Smooth muscle cell (in vitro differentiated cells): ENCODE measurements around the gene MSANTD4. TPM values are rescaled to one million over a fixed set of nuclear protein-coding genes. Genes with fewer than 3 reads are reported as not detected.

ENCODE experiments used
- DNase-seq: peaks from one replicate; lab custom pipeline; 2025; ENCODE audit not compliant: unreplicated experiment; lab: John Stamatoyannopoulos, UW
- H2AFZ ChIP-seq: fragments of 200-600 bp; sonication (generic); 2 replicates; pipeline ENCODE4 v1.6.0; 2016; ENCODE audit warnings: antibody characterized with exemption, low read depth, mild to moderate bottlenecking
- H3F3A ChIP-seq: fragments of 200-600 bp; sonication (generic); 2 replicates; pipeline ENCODE4 v1.6.0; 2017; ENCODE audit warnings: antibody characterized with exemption, low read depth
- H3K27ac ChIP-seq: fragments of 200-600 bp; sonication (generic); 2 replicates; pipeline ENCODE4 v1.5.1; 2016; ENCODE audit warnings: low read depth, mild to moderate bottlenecking
- H3K27me3 ChIP-seq: fragments of 200-600 bp; sonication (generic); 2 replicates; pipeline ENCODE4 v1.6.1; 2016; ENCODE audit warnings: low read depth, mild to moderate bottlenecking
- H3K36me3 ChIP-seq: fragments of 200-600 bp; sonication (generic); 2 replicates; pipeline ENCODE4 v1.5.1; 2016; ENCODE audit warnings: low read depth
- H3K4me1 ChIP-seq: fragments of 200-600 bp; sonication (generic); 2 replicates; pipeline ENCODE4 v1.5.1; 2016; ENCODE audit warnings: low read depth
- H3K4me2 ChIP-seq: fragments of 200-600 bp; sonication (generic); 2 replicates; pipeline ENCODE4 v1.6.0; 2016; ENCODE audit warnings: mild to moderate bottlenecking
- H3K4me3 ChIP-seq: fragments of 200-600 bp; sonication (generic); 2 replicates; pipeline ENCODE4 v1.5.1; 2016; ENCODE audit warnings: mild to moderate bottlenecking
- H3K79me2 ChIP-seq: fragments of 200-600 bp; sonication (generic); 2 replicates; pipeline ENCODE4 v1.6.0; 2016; ENCODE audit warnings: low read depth, mild to moderate bottlenecking
- H3K9ac ChIP-seq: fragments of 200-600 bp; sonication (generic); 2 replicates; pipeline ENCODE4 v1.6.0; 2016; ENCODE audit warnings: low read depth
- H3K9me3 ChIP-seq: fragments of 200-600 bp; sonication (generic); replicated peaks from 2 replicates; pipeline ENCODE4 v1.5.1; 2016; ENCODE audit warnings: low read depth
- H4K20me1 ChIP-seq: fragments of 200-600 bp; sonication (generic); 2 replicates; pipeline ENCODE4 v1.6.0; 2016; ENCODE audit warnings: low read depth
- CTCF ChIP-seq: fragments of 200-600 bp; sonication (generic); IDR thresholded peaks from 2 replicates; pipeline ENCODE4 v1.5.1; 2017; ENCODE audit warnings: borderline replicate concordance, mild to moderate bottlenecking, antibody characterized with exemption; ENCODE audit not compliant: insufficient read depth, poor library complexity, severe bottlenecking
- WGBS: methylation state at CpG from one replicate; pipeline ENCODE4 v1.1.7; 2016; ENCODE audit warnings: low lambda C conversion rate; 5-methylcytosine and 5-hydroxymethylcytosine counted together
- polyA plus RNA-seq: library from polyadenylated mRNA; unstranded; fragments of >200 nt; fragmentation: Nextera tagmentation; extraction: Ambion mirVana; gene quantifications from 2 replicates; pipeline ENCODE4 v1.2.1, GENCODE V29; 2016
- total RNA-seq: library from RNA; depleted of rRNA; stranded (reverse); fragments of >200 nt; gene quantifications from 2 replicates; pipeline ENCODE4 v1.2.3, GENCODE V29; 2014

The MSANTD4 gene
- total and polyA plus RNA-seq, 2 experiments from 2014 or later = 5.9 to 18.3 TPM

- Histone ChIP-seq H3F3A (no peaks in the 10 kb centered on the region), H2AFZ (no peak overlapping the region), H3K4me2 (no peak overlapping the region), H3K4me1 (no peaks in the 10 kb centered on the region), H3K4me3 (no peak overlapping the region), H3K27ac (no peak overlapping the region), H3K36me3 (no peaks in the 10 kb centered on the region), H3K79me2 (no peaks in the 10 kb centered on the region), H3K9me3 (no peaks in the 10 kb centered on the region), H3K9ac (no peak overlapping the region), H3K27me3 (no peaks in the 10 kb centered on the region), H4K20me1 (no peaks in the 10 kb centered on the region)
- TF ChIP-seq CTCF = no peak
- 87% methylated on average over 2 of the region's 2 CpGs for WGBS
- no peak for DNase-seq
These were observed 32.9 kb downstream of the MSANTD4 start for GRCh38 chr11:105989124-105989523.

GRCh38 chr11:105988197-105988596, 33.8 kb downstream of the MSANTD4 start:
- Histone ChIP-seq H3K27me3 (no peaks in the 10 kb centered on the region), H3K79me2 (no peaks in the 10 kb centered on the region), H3K36me3 (no peaks in the 10 kb centered on the region), H2AFZ (no peak overlapping the region), H3F3A (no peaks in the 10 kb centered on the region), H3K9ac (no peak overlapping the region), H3K27ac (no peak overlapping the region), H3K4me3 (no peak overlapping the region), H3K9me3 (no peaks in the 10 kb centered on the region), H4K20me1 (no peaks in the 10 kb centered on the region), H3K4me2 (no peak overlapping the region), H3K4me1 (no peaks in the 10 kb centered on the region)
- 96% methylated on average over 3 of the region's 3 CpGs for WGBS
- no peak for DNase-seq
- no peak for TF ChIP-seq CTCF

GRCh38 chr11:105986554-105986953, 35.5 kb downstream of the MSANTD4 start:
- no peaks in the 10 kb centered on the region for H3F3A ChIP-seq
- no peak overlapping the region for H3K27ac ChIP-seq
- H3K9ac ChIP-seq = no peak overlapping the region
- no peaks in the 10 kb centered on the region for H4K20me1 ChIP-seq
- H3K79me2 ChIP-seq = no peaks in the 10 kb centered on the region
- H3K4me1 ChIP-seq = no peaks in the 10 kb centered on the region
- H3K4me3 ChIP-seq = no peak overlapping the region
- no peak for DNase-seq
- no peaks in the 10 kb centered on the region for H3K27me3 ChIP-seq
- H3K9me3 ChIP-seq = no peaks in the 10 kb centered on the region
- no peak for TF ChIP-seq CTCF
- 97% methylated on average over 2 of the region's 2 CpGs for WGBS
- H3K4me2 ChIP-seq = no peak overlapping the region
- H2AFZ ChIP-seq = no peak overlapping the region
- no peaks in the 10 kb centered on the region for H3K36me3 ChIP-seq

- Histone ChIP-seq H2AFZ (no peak overlapping the region), H3K4me3 (no peak overlapping the region), H3F3A (no peaks in the 10 kb centered on the region), H3K4me1 (no peaks in the 10 kb centered on the region), H3K27me3 (no peaks in the 10 kb centered on the region), H3K4me2 (no peak overlapping the region), H4K20me1 (no peaks in the 10 kb centered on the region), H3K27ac (no peak overlapping the region), H3K36me3 (no peaks in the 10 kb centered on the region), H3K9ac (no peak overlapping the region), H3K79me2 (no peaks in the 10 kb centered on the region), H3K9me3 (no peaks in the 10 kb centered on the region)
- no peak for DNase-seq
- 92% methylated on average over 10 of the region's 10 CpGs for WGBS
- no peak for TF ChIP-seq CTCF
These were observed 41.9 kb downstream of the MSANTD4 start for GRCh38 chr11:105979997-105980703.
